Right lobe of liver (tissue), 4 donors: ENCODE data around the gene HSPG2.

Experiments
- CTCF ChIP-seq, 4 donors: fragments of 200-600 bp in 3 of 4; fragments of 450-650 bp in 1 of 4; IDR thresholded peaks; one replicate each; pipeline versions ENCODE4 v1.5.1 to v1.8.0; 2016 to 2022; ENCODE audit warnings: antibody characterized with exemption in 4 of 4, mild to moderate bottlenecking in 2 of 4
- POLR2A ChIP-seq: fragments of 450-650 bp; IDR thresholded peaks from one replicate; pipeline ENCODE4 v1.6.1; 2017; ENCODE audit warnings: antibody characterized with exemption, mild to moderate bottlenecking
- donor health status: DM: no; HTN: no; CAD: no.
- donor health status: DM: no; HTN: no; CAD: no.
- donor health status: DM: no; HTN: yes; CAD: no.

- TF ChIP-seq CTCF (IDR thresholded peaks at IDR 0.05), result no peak
- TF ChIP-seq POLR2A, result no peak
Observed at GRCh38 chr1:21853131-21853427, 84.0 kb downstream of the HSPG2 start.
